K562 (cell line): ENCODE results near the gene RNF44. TPM values are rescaled to one million over a fixed set of nuclear protein-coding genes. Genes with fewer than 3 reads are reported as not detected.
A peak's percentile ranks its signal among the peaks of the same experiment; 100 is the strongest.

Experiments used
- ATAC-seq: fragments of 200-7000 bp; cut with Tn5 transposase; 3 replicates; pipeline ENCODE4 v1.9.1; 2020; ENCODE audit warnings: moderate library complexity
- BruUV-seq: library from RNA; stranded (reverse); fragments of 400-500 nt; replicated peaks from 2 replicates; lab custom pipeline; 2021; lab: Mats Ljungman, UMichigan
- CTCF ChIA-PET: fragments of 300-600 bp; formaldehyde crosslinking; extraction: SDS; loops from one replicate; lab custom pipeline; 2021; ENCODE audit warnings: low intra/inter-chr PET ratio; lab: Yijun Ruan, JAX
- POLR2A ChIA-PET: fragments of 300-600, 350-650 bp; sonication (Branson Sonifier 250); formaldehyde crosslinking; extraction: SDS; loops from one replicate; lab custom pipeline; 2021; ENCODE audit warnings: antibody characterized with exemption, inconsistent platforms; lab: Yijun Ruan, JAX
- DNase-seq, 4 experiments: peaks; one replicate each; pipeline versions ENCODE4 v3.0.0 to v3.0.0-alpha.2; 2011 to 2018; ENCODE audit warnings: low spot score in 3 of 4, mixed read lengths in 3 of 4; ENCODE audit errors: extremely low read depth in 1 of 4
- FAIRE-seq: peaks from 2 replicates; lab custom pipeline; 2011; peaks lifted over from hg19 to GRCh38; lab: Jason Lieb, UNC
- H2AFZ ChIP-seq: 2 replicates; pipeline ENCODE4 v1.6.0; 2011; ENCODE audit warnings: low read depth, low read length, control low read depth, inconsistent platforms
- H3K27ac ChIP-seq: fragments of 200-600 bp; 3 replicates; pipeline ENCODE4 v1.8.0; 2011; ENCODE audit warnings: low read depth, mild to moderate bottlenecking, control low read depth, inconsistent platforms, low read length, moderate library complexity, mixed read lengths; ENCODE audit errors: extremely low read depth
- H3K27me3 ChIP-seq, 2 experiments: fragments of 300-600 bp in 1 of 2; 2 replicates in 1 of 2; 3 replicates in 1 of 2; pipeline versions ENCODE4 v1.6.0 to v1.8.0; 2011; ENCODE audit warnings: inconsistent platforms in 2 of 2, low read length in 2 of 2, mild to moderate bottlenecking in 1 of 2, mixed read lengths in 1 of 2, moderate library complexity in 1 of 2; ENCODE audit not compliant: control insufficient read depth in 2 of 2, insufficient read depth in 2 of 2
- H3K36me3 ChIP-seq: fragments of 300-600 bp; 3 replicates; pipeline ENCODE4 v1.8.0; 2011; ENCODE audit warnings: mild to moderate bottlenecking, low read length, inconsistent platforms; ENCODE audit not compliant: control insufficient read depth, insufficient read depth
- H3K4me1 ChIP-seq, 2 experiments: fragments of 200-600 bp in 1 of 2; replicated peaks in 1 of 2; 2 replicates in 1 of 2; 3 replicates in 1 of 2; pipeline versions ENCODE4 v1.5.1 to v1.8.0; 2011; ENCODE audit warnings: inconsistent platforms in 2 of 2, low read length in 2 of 2, mild to moderate bottlenecking in 1 of 2, mixed read lengths in 1 of 2, moderate library complexity in 1 of 2; ENCODE audit not compliant: control insufficient read depth in 2 of 2, insufficient read depth in 2 of 2
- H3K4me2 ChIP-seq: 2 replicates; pipeline ENCODE4 v1.6.1; 2011; ENCODE audit warnings: low read length, control low read depth, inconsistent platforms, mixed read lengths; ENCODE audit not compliant: insufficient read depth
- H3K4me3 ChIP-seq: fragments of 200-600 bp; sonication (generic), shearing (Covaris generic); 2 replicates; pipeline ENCODE4 v1.5.1; 2016; ENCODE audit warnings: control low read depth, inconsistent platforms
- H3K79me2 ChIP-seq: fragments of 200-600 bp; 3 replicates; pipeline ENCODE4 v1.8.0; 2011; ENCODE audit warnings: low read length, inconsistent platforms; ENCODE audit not compliant: control insufficient read depth, insufficient read depth
- H3K9ac ChIP-seq, 2 experiments: 2 replicates each; pipeline versions ENCODE4 v1.6.0 to v1.6.1; 2011; ENCODE audit warnings: low read depth in 2 of 2, low read length in 2 of 2, control low read depth in 1 of 2, inconsistent platforms in 1 of 2, mild to moderate bottlenecking in 1 of 2, mixed read lengths in 1 of 2; ENCODE audit not compliant: insufficient read depth in 1 of 2
- H3K9me1 ChIP-seq: one replicate; pipeline ENCODE4 v1.6.0; 2011; ENCODE audit warnings: inconsistent platforms, mild to moderate bottlenecking, low read length, moderate library complexity; ENCODE audit not compliant: control insufficient read depth, insufficient read depth
- H3K9me3 ChIP-seq: replicated peaks from 2 replicates; pipeline ENCODE4 v1.5.1; 2011; ENCODE audit warnings: low read depth, low read length, inconsistent platforms; ENCODE audit not compliant: control insufficient read depth, insufficient read depth
- H4K20me1 ChIP-seq: replicated peaks from 2 replicates; pipeline ENCODE4 v1.6.1; 2011; ENCODE audit warnings: low read length, inconsistent platforms, mixed read lengths; ENCODE audit not compliant: control insufficient read depth, insufficient read depth
- EGR1 ChIP-seq: fragments of 450-650 bp; conservative IDR thresholded peaks from 2 replicates; pipeline ENCODE4 v1.6.1; 2017; ENCODE audit warnings: mild to moderate bottlenecking
- HDAC2 ChIP-seq: fragments of 450-650 bp; IDR thresholded peaks from 2 replicates; pipeline ENCODE4 v1.6.1; 2016; ENCODE audit warnings: mild to moderate bottlenecking
- KDM1A ChIP-seq, 2 experiments: fragments of 450-650 bp; IDR thresholded peaks; 2 replicates each; pipeline ENCODE4 v1.6.1; 2016; ENCODE audit warnings: mild to moderate bottlenecking in 2 of 2
- PHB ChIP-seq: fragments of 250-450 bp; sonication (Bioruptor Pico); IDR thresholded peaks from 2 replicates; pipeline ENCODE4 v1.5.0; 2021
- RCOR1 ChIP-seq, 2 experiments: IDR thresholded peaks; 2 replicates each; pipeline ENCODE4 v1.6.1; 2012; ENCODE audit warnings: low read depth in 2 of 2, low read length in 2 of 2, borderline replicate concordance in 1 of 2, improper control_type of control experiment in 1 of 2
- STAT5B ChIP-seq: fragments of 250-450 bp; sonication (Bioruptor Pico); IDR thresholded peaks from 2 replicates; pipeline ENCODE4 v1.8.0; 2021; ENCODE audit warnings: mild to moderate bottlenecking, inconsistent platforms
- ZNF263 ChIP-seq: sonication (generic); formaldehyde crosslinking; IDR thresholded peaks from 2 replicates; pipeline ENCODE4 v1.8.0; 2022; ENCODE audit warnings: mild to moderate bottlenecking, missing genetic modification reagents, borderline replicate concordance
- ZNF699 ChIP-seq: fragments of 250-450 bp; sonication (Bioruptor Pico); IDR thresholded peaks from 2 replicates; pipeline ENCODE4 v1.8.0; 2021; ENCODE audit warnings: mild to moderate bottlenecking, moderate library complexity; ENCODE audit not compliant: insufficient replicate concordance
- WGBS: fragments of 100-300 bp; shearing (Covaris generic); methylation state at CpG from one replicate; pipeline ENCODE4 v1.1.6; 2016; ENCODE audit warnings: low coverage, mixed read lengths; ENCODE audit not compliant: insufficient coverage; ENCODE audit errors: missing lambda C conversion rate; 5-methylcytosine and 5-hydroxymethylcytosine counted together
- in situ Hi-C: fragments of 300-500 bp; cut with MboI; formaldehyde crosslinking; loops from 4 replicates; pipeline ENCODE4 v1.15.0; 2018; ENCODE audit warnings: inconsistent platforms, mixed read lengths
- intact Hi-C: fragments of 100-400 bp; cut with micrococcal nuclease; formaldehyde crosslinking; loops from 2 replicates; pipeline ENCODE4 v1.14.2; 2022
- polyA plus RNA-seq, 8 experiments: library from polyadenylated mRNA; depleted of rRNA in 4 of 8; stranded (reverse) in 5 of 8; unstranded in 3 of 8; fragments of >200 nt; fragmentation: Nextera tagmentation in 2 of 8; fragmentation: Illumina TruSeq in 1 of 8; extraction: Ambion mirVana in 2 of 8; extraction: Trizol in 1 of 8; gene quantifications; 2 replicates each; pipeline versions ENCODE4 v1.2.1 to v1.2.3, GENCODE V29; 2011 to 2014; ENCODE audit warnings: inconsistent platforms in 1 of 8, missing spikeins in 1 of 8
- total RNA-seq, 7 experiments: library from RNA; depleted of rRNA in 6 of 7; stranded (reverse); fragments of >200 nt in 6 of 7; fragmentation: Illumina TruSeq in 2 of 7; extraction: Trizol in 2 of 7; gene quantifications; 2 replicates each; pipeline versions ENCODE4 v1.2.1 to v1.2.3, GENCODE V29; 2011 to 2021; ENCODE audit warnings: low replicate concordance in 1 of 7
- TF ChIP-seq, protein P1 (sequence below), 2 experiments: fragments of 450-650 bp in 1 of 2; sonication (generic) in 1 of 2; formaldehyde crosslinking in 1 of 2; IDR thresholded peaks in 1 of 2; conservative IDR thresholded peaks in 1 of 2; 2 replicates each; pipeline versions ENCODE4 v1.6.1 to v1.8.1; 2016 to 2023; ENCODE audit warnings: mild to moderate bottlenecking in 2 of 2, moderate library complexity in 2 of 2, inconsistent platforms in 1 of 2, missing genetic modification reagents in 1 of 2
- TF ChIP-seq, protein P2 (sequence below): sonication (generic); formaldehyde crosslinking; IDR thresholded peaks from 2 replicates; pipeline ENCODE4 v1.8.0; 2022; ENCODE audit warnings: missing genetic modification reagents, mild to moderate bottlenecking, moderate library complexity, borderline replicate concordance

The RNF44 gene
- total and polyA plus RNA-seq, 9 of the 15 experiments (the other 6 are each of a cell fraction or from before 2014, with no cell fraction given), result 1.6 to 82.6 (median 7.4) TPM

DNA sequence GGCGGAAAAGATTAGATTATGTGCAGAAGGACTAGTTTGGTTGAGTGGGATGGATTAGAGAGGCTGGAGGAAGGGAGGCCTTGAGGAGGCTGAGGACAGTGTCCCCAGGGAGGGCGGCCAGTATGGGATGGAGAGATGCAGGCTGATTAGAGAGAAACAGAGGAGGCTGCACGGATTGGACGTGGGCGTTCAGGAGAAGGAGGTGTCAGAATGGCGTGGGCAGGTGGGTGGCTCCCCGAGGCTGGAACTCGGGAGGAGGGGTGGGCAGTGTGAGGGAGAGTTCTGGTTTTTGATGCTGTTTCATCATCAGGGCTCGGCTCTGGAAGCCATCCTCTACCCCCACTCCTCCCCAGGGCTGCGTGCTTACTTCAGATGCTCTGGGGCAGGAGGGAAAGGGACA lies 25.0 kb upstream of the RNF44 start:
- in situ Hi-C loops, result no loop called here
- no peak for FAIRE-seq
- POLR2A ChIA-PET, result interaction anchor here (2.0 kb wide), 1 partner anchor 25 kb away, joined by 4 read pairs; the partner anchor contains the start of gene RNF44

More for the DNA sequence above, 25.0 kb upstream of the RNF44 start:
- DNase-seq, result peak in 3 of 4 experiments; percentile 32 to 48 (median 44)
- intact Hi-C loops, result no loop called here
- Histone ChIP-seq H2AFZ (no peak overlapping the region), H4K20me1 (0 out of 2 replicates have a peak, but pooled peaks cover 9% of the 10 kb centered on the region), H3K36me3 (no peaks in the 10 kb centered on the region), H3K4me1 (peaks cover 0 to 8% of the 10 kb centered on the region in 2 experiments; a peak in 3 of 5 replicates), H3K9ac (no peak overlapping the region), H3K79me2 (no peaks in the 10 kb centered on the region), H3K9me1 (no peaks in the 10 kb centered on the region), H3K27me3 (peaks cover 9 to 39% of the 10 kb centered on the region in 2 experiments; a peak in 4 of 5 replicates), H3K4me3 (no peak overlapping the region), H3K9me3 (no peaks in the 10 kb centered on the region), H3K4me2 (no peak overlapping the region), H3K27ac (no peak overlapping the region)
- ATAC-seq, result peak; percentile 26
- no TSS peak for BruUV-seq
- TF ChIP-seq, protein P1, sequence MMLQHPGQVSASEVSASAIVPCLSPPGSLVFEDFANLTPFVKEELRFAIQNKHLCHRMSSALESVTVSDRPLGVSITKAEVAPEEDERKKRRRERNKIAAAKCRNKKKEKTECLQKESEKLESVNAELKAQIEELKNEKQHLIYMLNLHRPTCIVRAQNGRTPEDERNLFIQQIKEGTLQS (IDR thresholded peaks at IDR 0.05), result peak; percentile 37; the same call in 1 of the 2 replicates
- TF ChIP-seq, protein P1 (CRISPR knock-in tag; conservative IDR thresholded peaks at IDR 0.05), result no peak
- TF ChIP-seq PHB (CRISPR knock-in tag) (no peak), HDAC2 (no peak), EGR1 (peak; percentile 92), KDM1A (IDR thresholded peaks at IDR 0.05) (peak in 1 of 2 experiments; percentile 13; a peak in 2 of 4 replicates), RCOR1 (IDR thresholded peaks at IDR 0.05; ENCODE audit: borderline replicate concordance in 1 of 2, low read depth in 2 of 2, low read length in 2 of 2) (peak in 1 of 2 experiments; percentile 27; a peak in 1 of 4 replicates), ZNF263 (CRISPR knock-in tag) (no peak), ZNF699 (no peak), STAT5B (no peak)
- TF ChIP-seq, protein P2, sequence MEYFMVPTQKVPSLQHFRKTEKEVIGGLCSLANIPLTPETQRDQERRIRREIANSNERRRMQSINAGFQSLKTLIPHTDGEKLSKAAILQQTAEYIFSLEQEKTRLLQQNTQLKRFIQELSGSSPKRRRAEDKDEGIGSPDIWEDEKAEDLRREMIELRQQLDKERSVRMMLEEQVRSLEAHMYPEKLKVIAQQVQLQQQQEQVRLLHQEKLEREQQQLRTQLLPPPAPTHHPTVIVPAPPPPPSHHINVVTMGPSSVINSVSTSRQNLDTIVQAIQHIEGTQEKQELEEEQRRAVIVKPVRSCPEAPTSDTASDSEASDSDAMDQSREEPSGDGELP, result no peak
- WGBS, result 7% methylated on average over 3 of the region's 10 CpGs
- CTCF ChIA-PET, result no interaction called here
